Endothelial cell of umbilical vein (primary cell): ENCODE results near the gene LRRC4B. TPM values are rescaled to one million over a fixed set of nuclear protein-coding genes. Genes with fewer than 3 reads are reported as not detected.

Experiments used
- BruUV-seq: library from RNA; stranded (reverse); fragments of 400-500 nt; replicated peaks from 2 replicates; lab custom pipeline; 2021; lab: Mats Ljungman, UMichigan
- CTCF ChIA-PET: fragments of 300-600, 350-600 bp; sonication (Branson Sonifier 250); formaldehyde crosslinking; loops from one replicate; lab custom pipeline; 2021; ENCODE audit warnings: antibody characterized with exemption, inconsistent platforms; lab: Charles Lee
- POLR2A ChIA-PET: fragments of 300-600, 350-600 bp; sonication (Branson Sonifier 250); formaldehyde crosslinking; loops from one replicate; lab custom pipeline; 2021; ENCODE audit warnings: antibody characterized with exemption, inconsistent platforms; lab: Charles Lee
- DNase-seq: peaks from one replicate; pipeline ENCODE4 v3.0.0-alpha.2; 2011; ENCODE audit warnings: low read depth, low spot score
- FAIRE-seq: peaks from 2 replicates; lab custom pipeline; 2011; peaks lifted over from hg19 to GRCh38; lab: Jason Lieb, UNC
- H2AFZ ChIP-seq: 2 replicates; pipeline ENCODE4 v1.6.0; 2012; ENCODE audit warnings: low read depth, low read length, control low read depth, inconsistent platforms
- H3K27ac ChIP-seq: 2 replicates; pipeline ENCODE4 v1.5.1; 2011; ENCODE audit warnings: low read depth, mild to moderate bottlenecking, control low read depth, low read length, moderate library complexity; ENCODE audit not compliant: insufficient read depth
- H3K27me3 ChIP-seq, 2 experiments: 2 replicates each; pipeline versions ENCODE4 v1.6.0 to v1.6.1; 2011; ENCODE audit warnings: low read length in 2 of 2, mixed read lengths in 1 of 2; ENCODE audit not compliant: control insufficient read depth in 2 of 2, insufficient read depth in 2 of 2
- H3K36me3 ChIP-seq, 2 experiments: 2 replicates in 1 of 2; 3 replicates in 1 of 2; pipeline ENCODE4 v1.5.1; 2011; ENCODE audit warnings: low read length in 2 of 2, mild to moderate bottlenecking in 1 of 2, moderate library complexity in 1 of 2; ENCODE audit not compliant: control insufficient read depth in 2 of 2, insufficient read depth in 2 of 2; ENCODE audit errors: extremely low read depth in 1 of 2
- H3K4me1 ChIP-seq: 3 replicates; pipeline ENCODE4 v1.5.1; 2011; ENCODE audit warnings: mild to moderate bottlenecking, low read length; ENCODE audit not compliant: control insufficient read depth, insufficient read depth; ENCODE audit errors: extremely low read depth
- H3K4me2 ChIP-seq: 2 replicates; pipeline ENCODE4 v1.6.1; 2011; ENCODE audit warnings: low read length, control low read depth, mixed read lengths; ENCODE audit not compliant: insufficient read depth
- H3K4me3 ChIP-seq, 3 experiments: fragments of 200-600 bp in 1 of 3; sonication (generic), shearing (Covaris generic) in 1 of 3; replicated peaks in 1 of 3; 2 replicates each; pipeline ENCODE4 v1.5.1; 2011 to 2016; ENCODE audit warnings: control low read depth in 3 of 3, low read length in 3 of 3, mild to moderate bottlenecking in 2 of 3, inconsistent platforms in 1 of 3, low read depth in 1 of 3, moderate library complexity in 1 of 3; ENCODE audit not compliant: insufficient read depth in 1 of 3
- H3K79me2 ChIP-seq: 2 replicates; pipeline ENCODE4 v1.6.0; 2012; ENCODE audit warnings: low read length, inconsistent platforms; ENCODE audit not compliant: control insufficient read depth, insufficient read depth
- H3K9ac ChIP-seq: replicated peaks from 2 replicates; pipeline ENCODE3; 2011; ENCODE audit warnings: low read length, control low read depth; ENCODE audit not compliant: insufficient read depth; ENCODE audit errors: extremely low read depth
- H3K9me1 ChIP-seq: replicated peaks from 3 replicates; pipeline ENCODE4 v1.6.0; 2011; ENCODE audit warnings: mild to moderate bottlenecking, low read length; ENCODE audit not compliant: control insufficient read depth, insufficient read depth; ENCODE audit errors: extremely low read depth
- H3K9me3 ChIP-seq: replicated peaks from 2 replicates; pipeline ENCODE4 v1.5.1; 2012; ENCODE audit warnings: low read length, inconsistent platforms; ENCODE audit not compliant: control insufficient read depth, insufficient read depth
- H4K20me1 ChIP-seq: replicated peaks from 2 replicates; pipeline ENCODE3; 2011; ENCODE audit warnings: mild to moderate bottlenecking, low read length; ENCODE audit not compliant: control insufficient read depth, insufficient read depth; ENCODE audit errors: extremely low read depth
- CTCF ChIP-seq, 2 donors: IDR thresholded peaks; 1 replicate in 1 of 2; 2 replicates in 1 of 2; pipeline ENCODE4 v1.5.1; 2011; ENCODE audit warnings: low read length in 2 of 2, mild to moderate bottlenecking in 2 of 2, moderate library complexity in 2 of 2, control low read depth in 1 of 2, inconsistent platforms in 1 of 2, low read depth in 1 of 2; ENCODE audit not compliant: insufficient read depth in 1 of 2; ENCODE audit errors: extremely low read depth in 1 of 2
- EZH2 ChIP-seq: IDR thresholded peaks from 2 replicates; pipeline ENCODE4 v1.6.1; 2012; ENCODE audit warnings: borderline replicate concordance, low read depth, mild to moderate bottlenecking, moderate library complexity, low read length, inconsistent platforms; ENCODE audit not compliant: severe bottlenecking
- FOS ChIP-seq: IDR thresholded peaks from 2 replicates; pipeline ENCODE4 v1.6.1; 2011; ENCODE audit warnings: mild to moderate bottlenecking, low read length, moderate library complexity, borderline replicate concordance; ENCODE audit not compliant: insufficient read depth
- GATA2 ChIP-seq: IDR thresholded peaks from 2 replicates; pipeline ENCODE4 v1.7.0; 2011; ENCODE audit warnings: low read depth, mild to moderate bottlenecking, moderate library complexity, mixed read lengths, low read length; ENCODE audit not compliant: insufficient read length, insufficient read depth
- JUN ChIP-seq: IDR thresholded peaks from 2 replicates; pipeline ENCODE4 v1.6.1; 2011; ENCODE audit warnings: borderline replicate concordance, low read depth; ENCODE audit not compliant: insufficient read length, insufficient read depth
- MYC ChIP-seq: IDR thresholded peaks from one replicate; pipeline ENCODE4 v1.6.1; 2011; ENCODE audit warnings: mild to moderate bottlenecking, low read depth, low read length
- POLR2A ChIP-seq: IDR thresholded peaks from 2 replicates; pipeline ENCODE4 v1.6.1; 2012; ENCODE audit warnings: low read depth, mild to moderate bottlenecking, control low read depth, low read length
- POLR2AphosphoS5 ChIP-seq: IDR thresholded peaks from 2 replicates; pipeline ENCODE4 v1.6.1; 2012; ENCODE audit warnings: low read depth, mild to moderate bottlenecking, control low read depth, low read length, moderate library complexity; ENCODE audit not compliant: insufficient read depth
- dilution Hi-C: fragments of 300-500 bp; cut with MboI; formaldehyde crosslinking; loops from one replicate; pipeline ENCODE4 v1.15.0; 2019; ENCODE audit warnings: low sequenced_read_pairs; ENCODE audit not compliant: extremely low pct_ligation_motif_present
- intact Hi-C: fragments of 100-400 bp; cut with micrococcal nuclease; formaldehyde crosslinking; loops from one replicate; pipeline ENCODE4 v1.10.0; 2022
- polyA plus RNA-seq, 4 experiments: library from polyadenylated mRNA; depleted of rRNA in 3 of 4; stranded (reverse) in 3 of 4; unstranded in 1 of 4; fragments of >200 nt; gene quantifications; 2 replicates each; pipeline versions ENCODE4 v1.2.1 to v1.2.3, GENCODE V29; 2011 to 2012; ENCODE audit warnings: missing spikeins in 1 of 4
- total RNA-seq: library from RNA; stranded (reverse); gene quantifications from 2 replicates; pipeline ENCODE4 v1.2.3, GENCODE V29; 2021
- TF ChIP-seq, protein P1 (sequence below): IDR thresholded peaks from 2 replicates; pipeline ENCODE4 v1.6.1; 2011; ENCODE audit not compliant: insufficient read depth, insufficient read length

LRRC4B gene
- total and polyA plus RNA-seq, 2 donors (not counting 3 experiments of a cell fraction or from before 2014, with no cell fraction given), result 0.08 TPM; not detected in 1

DNA sequence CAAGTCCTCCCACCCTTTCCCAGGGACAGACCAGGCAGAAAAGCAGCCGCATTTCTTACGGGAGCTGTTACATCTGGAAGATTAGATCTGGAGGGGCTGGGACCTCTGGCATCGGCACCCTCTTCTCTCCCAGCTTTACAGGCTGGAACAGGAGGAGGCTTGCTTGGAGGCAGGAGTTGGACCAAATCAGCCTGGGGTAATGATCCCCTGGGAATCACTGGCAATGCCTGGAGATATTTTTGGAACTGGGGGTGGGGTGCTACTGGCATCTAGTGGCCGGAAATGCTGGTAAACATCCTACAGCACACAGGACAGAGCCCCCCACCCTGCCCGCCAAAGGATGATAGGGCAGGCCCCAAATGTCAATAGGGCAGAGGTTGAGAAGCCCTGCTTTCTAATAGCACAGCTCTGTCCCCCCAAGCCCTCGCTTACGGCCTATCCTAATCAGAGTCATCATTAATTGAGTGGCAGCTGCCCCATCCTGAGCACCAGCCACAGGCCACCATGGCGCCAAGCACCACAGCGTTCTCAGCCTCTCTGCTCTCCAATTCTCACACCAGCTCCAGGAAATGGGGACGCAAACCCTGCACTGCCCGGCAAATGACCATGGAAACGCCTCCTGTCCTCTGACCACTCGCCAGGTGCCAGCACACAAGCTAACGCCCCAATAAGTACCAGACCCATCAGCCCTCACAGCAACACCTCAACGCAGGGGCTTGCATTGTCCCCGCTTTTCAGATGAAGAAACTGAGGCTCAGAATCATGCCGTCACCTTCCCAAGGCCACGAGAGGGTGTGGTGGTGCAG, 20.6 kb downstream of the LRRC4B start:
- no peak overlapping the region for H3K27ac ChIP-seq
- no peak overlapping the region for H3K9ac ChIP-seq
- H3K9me3 ChIP-seq, result no peaks in the 10 kb centered on the region
- ChIA-PET CTCF (interaction anchor here (1.6 to 1.7 kb wide), 2 partner anchors 9 to 10 kb away, joined by 5 to 9 read pairs; no protein-coding TSS in a partner anchor), POLR2A (interaction anchor here (0.6 kb wide), 1 partner anchor 754 kb away, joined by 5 read pairs; no protein-coding TSS in a partner anchor)
- H3K4me2 ChIP-seq, result no peak overlapping the region
- FAIRE-seq (no peak), DNase-seq (no peak)
- H4K20me1 ChIP-seq, result no peaks in the 10 kb centered on the region
- H3K9me1 ChIP-seq, result no peaks in the 10 kb centered on the region
- TF ChIP-seq JUN (no peak), EZH2 (no peak), FOS (no peak), GATA2 (no peak), CTCF (IDR thresholded peaks at IDR 0.05; ENCODE audit: extremely low read depth in 1 of 2, insufficient read depth in 1 of 2, low read depth in 1 of 2, low read length in 2 of 2) (no peak), POLR2AphosphoS5 (no peak), MYC (no peak), POLR2A (no peak)
- TF ChIP-seq, protein P1, sequence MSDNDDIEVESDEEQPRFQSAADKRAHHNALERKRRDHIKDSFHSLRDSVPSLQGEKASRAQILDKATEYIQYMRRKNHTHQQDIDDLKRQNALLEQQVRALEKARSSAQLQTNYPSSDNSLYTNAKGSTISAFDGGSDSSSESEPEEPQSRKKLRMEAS, result no peak
- H3K79me2 ChIP-seq, result no peaks in the 10 kb centered on the region
- peaks cover 4 to 5% of the 10 kb centered on the region in 2 experiments for H3K27me3 ChIP-seq
- H3K4me1 ChIP-seq, result no peaks in the 10 kb centered on the region
- dilution Hi-C loops (no loop called here), intact Hi-C loops (no loop called here)
- H2AFZ ChIP-seq, result no peak overlapping the region
- no TSS peak for BruUV-seq
- H3K4me3 ChIP-seq, result no peak overlapping the region
- H3K36me3 ChIP-seq, result no peaks in the 10 kb centered on the region
